ENCODE data around the gene CDT1. TPM values are rescaled to one million over a fixed set of nuclear protein-coding genes. Genes with fewer than 3 reads are reported as not detected.

The CDT1 gene
- total and polyA plus RNA-seq, 10 of the 15 experiments (the other 5 are each of a cell fraction or from before 2014, with no cell fraction given) = 0.50 to 87.6 (median 8.8) TPM

- no peak for TF ChIP-seq E4F1 (IDR thresholded peaks at IDR 0.05; ENCODE audit: borderline replicate concordance, partially characterized antibody)
- no peak for TF ChIP-seq SIX5 (IDR thresholded peaks at IDR 0.05; ENCODE audit: low read depth, low read length, severe bottlenecking)
- TF ChIP-seq GABPA (IDR thresholded peaks at IDR 0.05; ENCODE audit: low read depth) = no peak
- no peak for TF ChIP-seq MYB (IDR thresholded peaks at IDR 0.05; ENCODE audit: borderline replicate concordance, low read depth, low read length)
- no peak for TF ChIP-seq EZH2 (IDR thresholded peaks at IDR 0.05; ENCODE audit: borderline replicate concordance, control insufficient read depth, low read depth, low read length)
- no peak for TF ChIP-seq ATF3 (IDR thresholded peaks at IDR 0.05; ENCODE audit: borderline replicate concordance, extremely low read depth, low read depth, low read length)
- no peak for TF ChIP-seq YBX1 (IDR thresholded peaks at IDR 0.05)
- TF ChIP-seq DPF2 (IDR thresholded peaks at IDR 0.05) = peak; percentile 50
- TF ChIP-seq PBX3 (IDR thresholded peaks at IDR 0.05; ENCODE audit: insufficient replicate concordance, low read depth, low read length) = no peak
- no peak for TF ChIP-seq MEF2A (IDR thresholded peaks at IDR 0.05; ENCODE audit: insufficient read depth, low read depth, low read length)
- no peak for TF ChIP-seq ASH2L (IDR thresholded peaks at IDR 0.05; ENCODE audit: borderline replicate concordance, low read depth)
- TF ChIP-seq REST (IDR thresholded peaks at IDR 0.05; ENCODE audit: low read depth, low read length) = no peak
- TF ChIP-seq CREB1 (IDR thresholded peaks at IDR 0.05; ENCODE audit: low read depth) = no peak
- TF ChIP-seq RBBP5 (conservative IDR thresholded peaks at IDR 0.05) = no peak
- TF ChIP-seq BHLHE40 (IDR thresholded peaks at IDR 0.05; ENCODE audit: borderline replicate concordance in 1 of 2, low read depth in 2 of 2, low read length in 1 of 2) = 0 out of 4 replicates have a peak, but pooled peaks of 1 of the 2 experiments have one; percentile 16
- TF ChIP-seq POLR2A (IDR thresholded peaks at IDR 0.05; ENCODE audit: low read depth, low read length) = peak; percentile 67
- no peak for TF ChIP-seq HSF1 (IDR thresholded peaks at IDR 0.05; ENCODE audit: low read depth, low read length)
- no peak for TF ChIP-seq MEF2B (IDR thresholded peaks at IDR 0.05; ENCODE audit: partially characterized antibody, poor library complexity, severe bottlenecking)
- no peak for TF ChIP-seq NR2C2 (IDR thresholded peaks at IDR 0.05; ENCODE audit: borderline replicate concordance, control insufficient read depth, insufficient read length, low read depth)
Observed at GRCh38 chr16:88781140-88782077, 22.2 kb upstream of the CDT1 start (continued).
